Tibial nerve (tissue), 4 donors: ENCODE data around the gene TCF19.

ENCODE experiments used
- EP300 ChIP-seq, 2 donors: sonication (generic); formaldehyde crosslinking; IDR thresholded peaks; one replicate each; pipeline ENCODE4 v1.6.1; 2017; ENCODE audit warnings: antibody characterized with exemption in 2 of 2, mild to moderate bottlenecking in 1 of 2
- POLR2A ChIP-seq, 2 donors: fragments of 450-650 bp; IDR thresholded peaks; one replicate each; pipeline ENCODE4 v1.6.1; 2017; ENCODE audit warnings: antibody characterized with exemption in 2 of 2, mild to moderate bottlenecking in 2 of 2, moderate library complexity in 2 of 2
- TF ChIP-seq, protein P1 (sequence below), 5 experiments: fragments of 200-600 bp in 3 of 5; fragments of 450-650 bp in 2 of 5; sonication (generic) in 3 of 5; IDR thresholded peaks; one replicate each; pipeline ENCODE4 v1.5.1; 2016 to 2019; ENCODE audit warnings: antibody characterized with exemption in 5 of 5, mild to moderate bottlenecking in 3 of 5, moderate library complexity in 2 of 5

DNA sequence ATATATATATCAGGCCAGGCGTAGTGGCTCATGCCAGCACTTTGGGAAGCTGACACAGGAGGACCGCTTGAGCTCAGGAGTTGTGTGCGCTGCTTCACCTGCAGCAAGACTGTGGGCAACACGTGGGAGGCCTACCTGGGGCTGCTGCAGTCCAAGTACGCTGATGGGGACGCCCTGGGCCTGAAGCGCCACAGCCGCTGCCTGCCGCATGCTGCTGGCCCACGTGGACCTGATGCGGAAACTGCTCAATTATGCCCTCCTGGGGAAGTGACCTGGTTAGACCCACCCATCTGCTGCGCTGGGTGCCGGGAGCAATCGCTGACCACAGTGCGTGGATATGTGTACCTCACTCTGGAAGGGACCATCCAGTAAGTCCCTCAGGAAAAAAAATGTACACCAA lies 17.7 kb upstream of the TCF19 start:
- TF ChIP-seq EP300 (IDR thresholded peaks at IDR 0.05): no peak
- TF ChIP-seq, protein P1, sequence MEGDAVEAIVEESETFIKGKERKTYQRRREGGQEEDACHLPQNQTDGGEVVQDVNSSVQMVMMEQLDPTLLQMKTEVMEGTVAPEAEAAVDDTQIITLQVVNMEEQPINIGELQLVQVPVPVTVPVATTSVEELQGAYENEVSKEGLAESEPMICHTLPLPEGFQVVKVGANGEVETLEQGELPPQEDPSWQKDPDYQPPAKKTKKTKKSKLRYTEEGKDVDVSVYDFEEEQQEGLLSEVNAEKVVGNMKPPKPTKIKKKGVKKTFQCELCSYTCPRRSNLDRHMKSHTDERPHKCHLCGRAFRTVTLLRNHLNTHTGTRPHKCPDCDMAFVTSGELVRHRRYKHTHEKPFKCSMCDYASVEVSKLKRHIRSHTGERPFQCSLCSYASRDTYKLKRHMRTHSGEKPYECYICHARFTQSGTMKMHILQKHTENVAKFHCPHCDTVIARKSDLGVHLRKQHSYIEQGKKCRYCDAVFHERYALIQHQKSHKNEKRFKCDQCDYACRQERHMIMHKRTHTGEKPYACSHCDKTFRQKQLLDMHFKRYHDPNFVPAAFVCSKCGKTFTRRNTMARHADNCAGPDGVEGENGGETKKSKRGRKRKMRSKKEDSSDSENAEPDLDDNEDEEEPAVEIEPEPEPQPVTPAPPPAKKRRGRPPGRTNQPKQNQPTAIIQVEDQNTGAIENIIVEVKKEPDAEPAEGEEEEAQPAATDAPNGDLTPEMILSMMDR (IDR thresholded peaks at IDR 0.05): no peak
- TF ChIP-seq POLR2A (IDR thresholded peaks at IDR 0.05): no peak
